Measurements from ENCODE around the gene ADAMTS2. TPM values are rescaled to one million over a fixed set of nuclear protein-coding genes. Genes with fewer than 3 reads are reported as not detected.

The ADAMTS2 gene
- total and polyA plus RNA-seq, 2 donors (not counting 1 experiment from before 2014, with no cell fraction given): 16.2 to 70.2 TPM

DNA sequence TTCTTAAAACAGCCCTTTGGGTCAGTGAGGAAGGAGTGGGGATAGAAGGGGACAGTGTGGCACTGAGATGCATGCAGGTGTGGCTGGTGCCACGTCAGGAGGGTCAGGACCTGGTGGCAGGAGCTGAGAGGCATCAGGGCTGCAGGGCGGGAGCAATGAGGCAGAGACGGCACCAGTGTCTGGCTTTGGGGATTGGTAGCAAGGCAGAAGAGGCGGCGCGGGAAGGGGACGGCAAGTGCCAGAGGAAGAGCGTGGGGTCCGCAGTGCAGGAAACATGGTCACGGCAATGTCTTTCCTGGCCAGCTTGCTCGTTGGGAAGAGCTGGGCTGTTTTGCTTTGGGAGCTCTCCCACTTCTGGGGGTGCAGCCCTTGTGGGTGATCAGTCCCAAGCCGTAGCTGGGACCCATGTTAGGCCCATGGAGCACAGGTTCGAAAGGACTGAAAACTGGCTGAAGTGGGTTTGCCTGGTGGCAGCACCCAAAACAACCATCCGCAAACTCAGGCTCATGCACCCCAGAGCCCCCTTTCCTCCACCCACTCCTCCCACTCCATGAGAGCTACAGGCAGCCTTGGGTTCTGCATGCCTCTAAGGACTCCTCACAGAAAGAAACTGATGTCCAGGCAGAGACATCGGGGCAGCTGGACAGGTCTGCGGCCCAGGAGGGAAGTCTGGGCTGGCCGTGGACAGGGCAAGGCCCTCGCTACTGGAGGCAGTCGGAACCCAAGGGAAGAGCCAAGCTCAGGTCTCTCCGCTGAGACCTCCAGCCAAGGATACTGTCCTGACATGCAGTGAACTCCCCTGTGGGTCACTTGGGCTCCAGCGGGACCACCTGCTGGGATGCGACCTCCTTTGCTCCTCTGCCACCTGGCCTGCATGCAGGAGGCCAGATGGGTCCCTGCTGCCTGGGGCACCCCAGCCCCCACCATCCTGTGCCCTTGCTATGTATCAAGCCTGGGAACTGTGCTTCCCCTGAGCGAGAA is 180.6 kb downstream of the ADAMTS2 start:
- Histone ChIP-seq H3K79me2 (ENCODE audit: control insufficient read depth, insufficient read depth, low read length) (no peaks in the 10 kb centered on the region), H3K27me3 (ENCODE audit: control insufficient read depth, insufficient read depth, low read length) (no peaks in the 10 kb centered on the region), H3K27ac (ENCODE audit: insufficient read depth, low read length) (no peak overlapping the region), H3K9ac (ENCODE audit: insufficient read depth, low read length) (no peak overlapping the region), H3K4me3 (replicated peaks in 1 of 4; ENCODE audit: control extremely low read depth in 1 of 4, insufficient read depth in 1 of 4, low read depth in 3 of 4, low read length in 4 of 4) (no peak overlapping the region), H3K4me2 (ENCODE audit: extremely low read depth, insufficient read depth, low read length) (no peak overlapping the region), H3K36me3 (ENCODE audit: control insufficient read depth, insufficient read depth, low read length) (no peaks in the 10 kb centered on the region), H3K9me3 (ENCODE audit: control insufficient read depth, insufficient read depth, low read depth, low read length) (no peaks in the 10 kb centered on the region), H2AFZ (ENCODE audit: low read length) (no peak overlapping the region), H3K4me1 (ENCODE audit: control insufficient read depth, extremely low read depth, insufficient read depth, low read length) (no peaks in the 10 kb centered on the region), H4K20me1 (ENCODE audit: control insufficient read depth, extremely low read depth, insufficient read depth, low read length) (no peaks in the 10 kb centered on the region)
- TF ChIP-seq, protein P1, sequence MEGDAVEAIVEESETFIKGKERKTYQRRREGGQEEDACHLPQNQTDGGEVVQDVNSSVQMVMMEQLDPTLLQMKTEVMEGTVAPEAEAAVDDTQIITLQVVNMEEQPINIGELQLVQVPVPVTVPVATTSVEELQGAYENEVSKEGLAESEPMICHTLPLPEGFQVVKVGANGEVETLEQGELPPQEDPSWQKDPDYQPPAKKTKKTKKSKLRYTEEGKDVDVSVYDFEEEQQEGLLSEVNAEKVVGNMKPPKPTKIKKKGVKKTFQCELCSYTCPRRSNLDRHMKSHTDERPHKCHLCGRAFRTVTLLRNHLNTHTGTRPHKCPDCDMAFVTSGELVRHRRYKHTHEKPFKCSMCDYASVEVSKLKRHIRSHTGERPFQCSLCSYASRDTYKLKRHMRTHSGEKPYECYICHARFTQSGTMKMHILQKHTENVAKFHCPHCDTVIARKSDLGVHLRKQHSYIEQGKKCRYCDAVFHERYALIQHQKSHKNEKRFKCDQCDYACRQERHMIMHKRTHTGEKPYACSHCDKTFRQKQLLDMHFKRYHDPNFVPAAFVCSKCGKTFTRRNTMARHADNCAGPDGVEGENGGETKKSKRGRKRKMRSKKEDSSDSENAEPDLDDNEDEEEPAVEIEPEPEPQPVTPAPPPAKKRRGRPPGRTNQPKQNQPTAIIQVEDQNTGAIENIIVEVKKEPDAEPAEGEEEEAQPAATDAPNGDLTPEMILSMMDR (conservative IDR thresholded peaks at IDR 0.05 in 1 of 2, IDR thresholded peaks at IDR 0.05 in 1 of 2; ENCODE audit: low read depth in 1 of 2, low read length in 2 of 2): no peak
- no peak for TF ChIP-seq EZH2 (IDR thresholded peaks at IDR 0.05; ENCODE audit: low read length, missing control alignments)
- no peak for DNase-seq (ENCODE audit: low read depth in 2 of 2)

DNA sequence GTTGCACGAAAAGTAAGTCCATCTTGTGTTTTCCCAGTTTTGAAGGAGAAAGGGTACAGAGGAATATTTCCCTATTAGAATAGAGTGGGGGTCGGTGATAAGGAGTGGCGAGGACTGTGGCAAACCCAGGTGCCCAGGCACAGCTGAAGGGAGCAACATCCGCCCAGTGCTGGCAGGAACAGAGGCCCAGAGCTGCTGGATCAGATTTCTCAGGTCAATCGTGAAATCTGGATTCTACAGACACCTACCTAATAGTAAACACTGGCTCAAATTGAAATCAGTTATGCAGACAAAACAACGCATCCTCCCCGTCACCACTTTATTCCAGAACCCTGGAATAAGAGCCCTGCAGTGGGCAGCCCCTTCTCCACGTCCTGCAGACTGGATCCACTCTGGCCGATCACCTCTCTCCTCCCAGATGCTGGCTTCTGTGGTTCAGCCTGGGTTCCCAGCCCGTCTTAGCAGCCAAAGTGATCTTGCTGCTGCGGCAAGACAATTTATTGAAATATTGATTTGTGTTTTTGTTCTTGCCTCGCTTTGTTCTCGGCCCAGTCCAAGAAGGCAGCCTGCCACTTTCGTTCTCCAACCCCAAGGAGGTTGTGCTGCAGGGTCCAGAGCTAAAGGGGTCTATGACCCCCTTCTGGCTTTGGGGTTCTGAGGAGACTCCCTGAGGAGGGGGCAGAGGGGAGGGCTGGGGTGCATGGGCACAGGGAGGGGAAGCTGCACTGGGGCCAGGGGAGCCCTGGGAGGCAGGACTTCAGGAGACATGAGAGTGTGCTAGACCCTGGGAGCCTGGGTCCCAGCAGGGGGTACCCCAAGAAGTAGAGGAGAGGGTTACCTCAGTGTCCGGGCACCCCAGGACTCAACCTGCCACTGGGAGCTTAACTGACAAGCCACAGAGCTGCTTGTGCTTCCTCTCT is 181.8 kb downstream of the ADAMTS2 start:
- TF ChIP-seq, protein P1 (conservative IDR thresholded peaks at IDR 0.05 in 1 of 2, IDR thresholded peaks at IDR 0.05 in 1 of 2; ENCODE audit: low read depth in 1 of 2, low read length in 2 of 2): no peak
- TF ChIP-seq EZH2 (IDR thresholded peaks at IDR 0.05; ENCODE audit: low read length, missing control alignments): no peak

More for the DNA sequence above, 181.8 kb downstream of the ADAMTS2 start:
- Histone ChIP-seq H2AFZ (ENCODE audit: low read length) (no peak overlapping the region), H3K4me2 (ENCODE audit: extremely low read depth, insufficient read depth, low read length) (no peak overlapping the region), H3K4me1 (ENCODE audit: control insufficient read depth, extremely low read depth, insufficient read depth, low read length) (no peaks in the 10 kb centered on the region), H3K79me2 (ENCODE audit: control insufficient read depth, insufficient read depth, low read length) (no peaks in the 10 kb centered on the region), H3K4me3 (replicated peaks in 1 of 4; ENCODE audit: control extremely low read depth in 1 of 4, insufficient read depth in 1 of 4, low read depth in 3 of 4, low read length in 4 of 4) (no peak overlapping the region), H3K27ac (ENCODE audit: insufficient read depth, low read length) (no peak overlapping the region), H3K9me3 (ENCODE audit: control insufficient read depth, insufficient read depth, low read depth, low read length) (no peaks in the 10 kb centered on the region), H3K36me3 (ENCODE audit: control insufficient read depth, insufficient read depth, low read length) (no peaks in the 10 kb centered on the region), H3K9ac (ENCODE audit: insufficient read depth, low read length) (no peak overlapping the region), H4K20me1 (ENCODE audit: control insufficient read depth, extremely low read depth, insufficient read depth, low read length) (no peaks in the 10 kb centered on the region), H3K27me3 (ENCODE audit: control insufficient read depth, insufficient read depth, low read length) (no peaks in the 10 kb centered on the region)
- no peak for DNase-seq (ENCODE audit: low read depth in 2 of 2)
